ENCODE results near the gene MAP2K5. TPM values are rescaled to one million over a fixed set of nuclear protein-coding genes. Genes with fewer than 3 reads are reported as not detected.

MAP2K5 gene
- total and polyA plus RNA-seq, 2 donors from 2014 or later = 14.1 to 18.6 TPM

GRCh38 chr15:67528513-67528912, 14.0 kb upstream of the MAP2K5 start:
- FAIRE-seq (no peak), DNase-seq (peak in 2 of 5 donors; percentile 24 to 37)
- Histone ChIP-seq H3K4me3 (ENCODE audit: low read length in 3 of 3) (no peak overlapping the region), H3K36me3 (ENCODE audit: control insufficient read depth in 2 of 3, insufficient read depth in 3 of 3, low read length in 3 of 3) (peaks cover 0 to 4% (median 0%) of the 10 kb centered on the region in 3 donors), H3K9ac (ENCODE audit: low read length in 3 of 3) (no peak overlapping the region), H3K9me3 (ENCODE audit: control insufficient read depth in 2 of 3, insufficient read depth in 1 of 3, low read length in 3 of 3) (no peaks in the 10 kb centered on the region), H3K4me1 (ENCODE audit: control insufficient read depth in 2 of 3, insufficient read depth in 2 of 3, low read depth in 1 of 3, low read length in 3 of 3) (no peaks in the 10 kb centered on the region), H3K27me3 (ENCODE audit: control insufficient read depth, insufficient read depth, low read length) (no peaks in the 10 kb centered on the region), H3K27ac (ENCODE audit: low read depth in 2 of 2, low read length in 2 of 2) (no peak overlapping the region)
- intact Hi-C loops (cut with DNase I) = no loop called here
- TF ChIP-seq CTCF (IDR thresholded peaks at IDR 0.05; ENCODE audit: borderline replicate concordance, extremely low read depth, insufficient read depth) = no peak

GRCh38 chr15:67531379-67531914, 11.1 kb upstream of the MAP2K5 start:
- no peak for TF ChIP-seq CTCF (IDR thresholded peaks at IDR 0.05; ENCODE audit: borderline replicate concordance, extremely low read depth, insufficient read depth)
- Histone ChIP-seq H3K36me3 (ENCODE audit: control insufficient read depth in 2 of 3, insufficient read depth in 3 of 3, low read length in 3 of 3) (peaks cover 0 to 4% (median 0%) of the 10 kb centered on the region in 3 donors), H3K4me1 (ENCODE audit: control insufficient read depth in 2 of 3, insufficient read depth in 2 of 3, low read depth in 1 of 3, low read length in 3 of 3) (no peaks in the 10 kb centered on the region), H3K9me3 (ENCODE audit: control insufficient read depth in 2 of 3, insufficient read depth in 1 of 3, low read length in 3 of 3) (no peaks in the 10 kb centered on the region), H3K4me3 (ENCODE audit: low read length in 3 of 3) (no peak overlapping the region), H3K27me3 (ENCODE audit: control insufficient read depth, insufficient read depth, low read length) (no peaks in the 10 kb centered on the region), H3K27ac (ENCODE audit: low read depth in 2 of 2, low read length in 2 of 2) (no peak overlapping the region), H3K9ac (ENCODE audit: low read length in 3 of 3) (no peak overlapping the region)
- DNase-seq (no peak), FAIRE-seq (no peak)
- intact Hi-C loops (cut with DNase I) = no loop called here

- Histone ChIP-seq H3K9me3 (ENCODE audit: control insufficient read depth in 2 of 3, insufficient read depth in 1 of 3, low read length in 3 of 3) (no peaks in the 10 kb centered on the region), H3K36me3 (ENCODE audit: control insufficient read depth in 2 of 3, insufficient read depth in 3 of 3, low read length in 3 of 3) (no peaks in the 10 kb centered on the region), H3K4me3 (ENCODE audit: low read length in 3 of 3) (no peak overlapping the region), H3K27ac (ENCODE audit: low read depth in 2 of 2, low read length in 2 of 2) (no peak overlapping the region), H3K4me1 (ENCODE audit: control insufficient read depth in 2 of 3, insufficient read depth in 2 of 3, low read depth in 1 of 3, low read length in 3 of 3) (no peaks in the 10 kb centered on the region), H3K9ac (ENCODE audit: low read length in 3 of 3) (no peak overlapping the region), H3K27me3 (ENCODE audit: control insufficient read depth, insufficient read depth, low read length) (no peaks in the 10 kb centered on the region)
- no peak for DNase-seq
- intact Hi-C loops (cut with DNase I) = no loop called here
- no peak for FAIRE-seq
- no peak for TF ChIP-seq CTCF (IDR thresholded peaks at IDR 0.05; ENCODE audit: borderline replicate concordance, extremely low read depth, insufficient read depth)
Observed at GRCh38 chr15:67533873-67534272, 8.6 kb upstream of the MAP2K5 start.

GRCh38 chr15:67534360-67534759, 8.1 kb upstream of the MAP2K5 start:
- no peaks in the 10 kb centered on the region for H3K9me3 ChIP-seq (ENCODE audit: control insufficient read depth in 2 of 3, insufficient read depth in 1 of 3, low read length in 3 of 3)
- no peaks in the 10 kb centered on the region for H3K27me3 ChIP-seq (ENCODE audit: control insufficient read depth, insufficient read depth, low read length)
- H3K4me1 ChIP-seq (ENCODE audit: control insufficient read depth in 2 of 3, insufficient read depth in 2 of 3, low read depth in 1 of 3, low read length in 3 of 3) = no peaks in the 10 kb centered on the region
- intact Hi-C loops (cut with DNase I) = no loop called here
- H3K4me3 ChIP-seq (ENCODE audit: low read length in 3 of 3) = no peak overlapping the region
- DNase-seq (no peak), FAIRE-seq (no peak)
- no peaks in the 10 kb centered on the region for H3K36me3 ChIP-seq (ENCODE audit: control insufficient read depth in 2 of 3, insufficient read depth in 3 of 3, low read length in 3 of 3)
- no peak for TF ChIP-seq CTCF (IDR thresholded peaks at IDR 0.05; ENCODE audit: borderline replicate concordance, extremely low read depth, insufficient read depth)
- no peak overlapping the region for H3K9ac ChIP-seq (ENCODE audit: low read length in 3 of 3)
- no peak overlapping the region for H3K27ac ChIP-seq (ENCODE audit: low read depth in 2 of 2, low read length in 2 of 2)
